CD4-positive, alpha-beta T cell (primary cell): ENCODE data around the gene CHRNB2. TPM values are rescaled to one million over a fixed set of nuclear protein-coding genes. Genes with fewer than 3 reads are reported as not detected.

Experiments used
- ATAC-seq: fragments of 200-7000 bp; cut with Tn5 transposase; one replicate; pipeline ENCODE4 v1.10.0; 2022; ENCODE audit warnings: mild to moderate bottlenecking; ENCODE audit not compliant: poor library complexity
- CTCF ChIA-PET: fragments of 350-600 bp; sonication (Branson Sonifier 250); formaldehyde crosslinking; loops from one replicate; lab custom pipeline; 2021; ENCODE audit warnings: antibody characterized with exemption, inconsistent platforms; lab: Charles Lee
- POLR2A ChIA-PET: fragments of 350-600 bp; sonication (Branson Sonifier 250); formaldehyde crosslinking; loops from one replicate; lab custom pipeline; 2021; ENCODE audit warnings: antibody characterized with exemption, inconsistent platforms; lab: Charles Lee
- DNase-seq, 14 experiments: peaks; one replicate each; pipeline ENCODE4 v3.0.0-alpha.2; 2013 to 2020; ENCODE audit warnings: mixed read lengths in 2 of 14
- H3K27ac ChIP-seq, 2 donors: one replicate each; pipeline versions ENCODE4 v1.5.1 to v1.7.0; 2013; ENCODE audit warnings: low read length in 2 of 2, low read depth in 1 of 2, mild to moderate bottlenecking in 1 of 2
- H3K27me3 ChIP-seq, 2 experiments: 1 replicate in 1 of 2; 2 replicates in 1 of 2; pipeline versions ENCODE4 v1.6.1 to v1.7.0; 2013; ENCODE audit warnings: low read length in 2 of 2, control low read depth in 1 of 2, mild to moderate bottlenecking in 1 of 2, moderate library complexity in 1 of 2; ENCODE audit not compliant: insufficient read depth in 2 of 2, control insufficient read depth in 1 of 2
- H3K36me3 ChIP-seq: one replicate; pipeline ENCODE4 v1.6.1; 2013; ENCODE audit warnings: low read length, control low read depth; ENCODE audit not compliant: insufficient read depth
- H3K4me1 ChIP-seq: one replicate; pipeline ENCODE4 v1.6.1; 2013; ENCODE audit warnings: low read length, control low read depth; ENCODE audit not compliant: insufficient read depth
- H3K4me3 ChIP-seq: one replicate; pipeline ENCODE4 v1.5.1; 2013; ENCODE audit warnings: mild to moderate bottlenecking, low read length, moderate library complexity
- H3K9me3 ChIP-seq, 2 experiments: 1 replicate in 1 of 2; 2 replicates in 1 of 2; pipeline versions ENCODE4 v1.6.1 to v1.7.0; 2013; ENCODE audit warnings: low read length in 2 of 2, mild to moderate bottlenecking in 2 of 2, control low read depth in 1 of 2, moderate library complexity in 1 of 2; ENCODE audit not compliant: control insufficient read depth in 1 of 2, insufficient read depth in 1 of 2
- H3K27ac Mint-ChIP-seq: one replicate; pipeline ENCODE4 v1.8.0; 2020; ENCODE audit warnings: mixed read lengths
- H3K27me3 Mint-ChIP-seq: one replicate; pipeline ENCODE4 v1.8.0; 2021; ENCODE audit warnings: mixed read lengths
- H3K36me3 Mint-ChIP-seq: one replicate; pipeline ENCODE4 v1.8.0; 2021; ENCODE audit warnings: low read depth, mixed read lengths
- H3K4me1 Mint-ChIP-seq: one replicate; pipeline ENCODE4 v1.8.0; 2021; ENCODE audit warnings: low read depth, mixed read lengths
- H3K4me3 Mint-ChIP-seq: one replicate; pipeline ENCODE4 v1.8.0; 2020; ENCODE audit warnings: mild to moderate bottlenecking, mixed read lengths
- H3K9me3 Mint-ChIP-seq: one replicate; pipeline ENCODE4 v1.8.0; 2020; ENCODE audit warnings: mixed read lengths
- intact Hi-C, 2 experiments: fragments of 100-400 bp; cut with DNase I in 1 of 2; cut with micrococcal nuclease in 1 of 2; formaldehyde crosslinking; loops; one replicate each; pipeline versions ENCODE4 v1.15.1 to v1.9.0; 2023 to 2025; cut with DNase I, micrococcal nuclease
- total RNA-seq, 174 experiments: library from RNA in 2 of 174; stranded (reverse) in 2 of 174; gene quantifications; one replicate each; pipeline ENCODE4 v1.2.3 and lab custom pipeline; 2021 to 2026
- TF ChIP-seq, protein P1 (sequence below): fragments of 200-600 bp; IDR thresholded peaks from one replicate; pipeline ENCODE4 v1.8.0; 2022; ENCODE audit warnings: antibody characterized with exemption, mild to moderate bottlenecking

Gene CHRNB2
- total RNA-seq, 2 experiments from 2014 or later, result not detected

DNA sequence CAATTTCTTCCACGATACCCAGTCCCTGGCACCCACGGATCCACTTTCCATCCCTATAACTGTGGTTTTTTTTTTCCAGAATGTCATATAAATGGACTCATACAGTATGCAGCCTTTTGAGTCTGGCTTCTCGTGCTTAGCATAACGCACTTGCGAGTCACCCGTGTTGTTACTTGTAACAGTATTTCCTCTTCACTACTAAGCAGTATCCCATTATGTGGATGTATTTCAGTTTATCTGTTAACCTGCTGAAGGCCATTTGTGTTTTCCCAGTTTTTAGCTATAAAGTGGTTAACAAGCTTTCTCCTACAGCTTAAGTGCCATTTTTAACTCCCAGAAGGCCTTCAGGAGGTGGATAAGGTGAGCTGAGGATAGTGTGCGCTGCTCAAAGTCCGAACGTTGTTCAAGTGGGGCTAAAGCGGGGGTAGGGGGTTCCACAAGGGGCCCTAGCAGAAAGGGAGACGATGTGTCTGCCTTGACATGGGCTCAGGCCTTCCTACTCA is 39.6 kb downstream of the CHRNB2 start:
- Histone ChIP-seq H3K27me3 (no peaks in the 10 kb centered on the region), H3K27ac (peak overlapping the region; percentile 88 to 95), H3K4me1 (peaks cover 59% of the 10 kb centered on the region), H3K36me3 (peaks cover 36% of the 10 kb centered on the region), H3K9me3 (no peaks in the 10 kb centered on the region), H3K4me3 (peak overlapping the region; percentile 88)
- Mint-ChIP-seq H3K36me3 (peaks cover 45% of the 10 kb centered on the region), H3K27me3 (no peaks in the 10 kb centered on the region), H3K4me1 (peaks cover 90% of the 10 kb centered on the region), H3K9me3 (no peaks in the 10 kb centered on the region), H3K27ac (peak overlapping the region; percentile 93), H3K4me3 (peak overlapping the region; percentile 95)
- TF ChIP-seq, protein P1, sequence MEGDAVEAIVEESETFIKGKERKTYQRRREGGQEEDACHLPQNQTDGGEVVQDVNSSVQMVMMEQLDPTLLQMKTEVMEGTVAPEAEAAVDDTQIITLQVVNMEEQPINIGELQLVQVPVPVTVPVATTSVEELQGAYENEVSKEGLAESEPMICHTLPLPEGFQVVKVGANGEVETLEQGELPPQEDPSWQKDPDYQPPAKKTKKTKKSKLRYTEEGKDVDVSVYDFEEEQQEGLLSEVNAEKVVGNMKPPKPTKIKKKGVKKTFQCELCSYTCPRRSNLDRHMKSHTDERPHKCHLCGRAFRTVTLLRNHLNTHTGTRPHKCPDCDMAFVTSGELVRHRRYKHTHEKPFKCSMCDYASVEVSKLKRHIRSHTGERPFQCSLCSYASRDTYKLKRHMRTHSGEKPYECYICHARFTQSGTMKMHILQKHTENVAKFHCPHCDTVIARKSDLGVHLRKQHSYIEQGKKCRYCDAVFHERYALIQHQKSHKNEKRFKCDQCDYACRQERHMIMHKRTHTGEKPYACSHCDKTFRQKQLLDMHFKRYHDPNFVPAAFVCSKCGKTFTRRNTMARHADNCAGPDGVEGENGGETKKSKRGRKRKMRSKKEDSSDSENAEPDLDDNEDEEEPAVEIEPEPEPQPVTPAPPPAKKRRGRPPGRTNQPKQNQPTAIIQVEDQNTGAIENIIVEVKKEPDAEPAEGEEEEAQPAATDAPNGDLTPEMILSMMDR, result no peak
- ChIA-PET POLR2A (interaction anchor here (0.6 to 5.2 kb wide), 9 partner anchors 8 to 387 kb away, joined by 3 to 53 read pairs (median 4); partner anchors contain the start of genes UBAP2L and UBE2Q1), CTCF (interaction anchor here (0.9 kb wide), 1 partner anchor 19 kb away, joined by 3 read pairs; no protein-coding TSS in a partner anchor)
- DNase-seq (peak in 2 of 14 experiments; percentile 16 to 32), ATAC-seq (peak; percentile 2)
- intact Hi-C loops, result loop anchor here in 1 of 2 experiments (5.0 kb wide), 1 partner anchor 585 kb away; no protein-coding TSS in a partner anchor

DNA sequence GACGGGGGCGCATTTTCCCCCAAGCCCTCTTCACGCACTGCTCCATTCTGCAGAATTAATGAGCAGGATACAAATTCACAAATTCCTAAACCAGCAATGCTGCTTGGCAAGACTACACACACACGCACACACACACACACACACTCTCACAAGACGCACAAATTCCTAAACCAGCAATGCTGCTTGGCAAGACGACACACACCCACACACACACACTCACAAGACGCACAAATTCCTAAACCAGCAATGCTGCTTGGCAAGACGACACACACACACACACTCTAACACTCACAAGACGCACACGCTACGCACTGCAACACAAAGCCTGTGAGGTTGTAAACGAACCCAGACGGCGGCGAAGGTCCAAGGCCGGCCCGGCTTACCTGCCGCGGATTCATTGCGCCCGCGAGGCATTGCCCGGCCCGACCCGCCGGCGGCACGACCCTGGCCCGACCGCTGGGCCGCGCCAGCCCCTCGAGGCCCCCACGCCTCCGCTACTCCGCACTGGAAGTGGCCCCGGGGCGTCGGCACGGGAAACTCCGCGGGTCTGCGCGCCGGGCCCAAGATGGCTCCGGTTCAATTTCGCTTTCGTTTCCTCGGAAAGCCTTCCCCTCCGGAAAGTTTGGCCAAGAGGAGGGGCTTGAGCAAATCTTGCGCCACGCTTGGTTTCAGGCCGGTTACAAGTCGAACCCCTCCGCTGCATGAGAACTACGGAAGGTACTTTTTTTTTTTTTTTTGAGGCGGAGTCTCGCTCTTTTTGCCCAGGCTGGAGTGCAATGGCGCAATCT is 40.2 kb downstream of the CHRNB2 start, which contains the start of gene ADAR:
Gene ADAR (minus strand): TSS at position 578 of the 788 bp plus-strand sequence. CDS start 180 bp downstream, at position 398.
- intact Hi-C loops, result loop anchor here (1.0 to 5.0 kb wide), 3 partner anchors 19 to 584 kb away; partner anchors contain the start of gene UBE2Q1 (in 2 of the 2)
- H3K9me3 Mint-ChIP-seq, result no peaks in the 10 kb centered on the region
- H3K36me3 ChIP-seq, result peaks cover 29% of the 10 kb centered on the region
- no peaks in the 10 kb centered on the region for H3K9me3 ChIP-seq
- peak within 1 kb of the TSS; percentile 93 for H3K27ac Mint-ChIP-seq
- POLR2A ChIA-PET, result interaction anchor here (0.6 to 5.2 kb wide), 14 partner anchors 8 to 387 kb away, joined by 3 to 53 read pairs (median 4); partner anchors contain the start of genes PMVK, UBAP2L and UBE2Q1
- DNase-seq, result peak; percentile 75 to 98 (median 88)
- H3K27me3 Mint-ChIP-seq, result no peaks in the 10 kb centered on the region
- H3K27me3 ChIP-seq, result no peaks in the 10 kb centered on the region
- peaks cover 53% of the 10 kb centered on the region for H3K4me1 ChIP-seq
- TF ChIP-seq, protein P1, result no peak
- H3K27ac ChIP-seq, result peak within 1 kb of the TSS; percentile 88 to 95
- peak within 1 kb of the TSS; percentile 95 for H3K4me3 Mint-ChIP-seq
- CTCF ChIA-PET, result interaction anchor here (0.8 to 1.1 kb wide), 3 partner anchors 12 to 148 kb away, joined by 3 read pairs; no protein-coding TSS in a partner anchor
- H3K36me3 Mint-ChIP-seq, result peaks cover 40% of the 10 kb centered on the region
- peak within 1 kb of the TSS; percentile 88 for H3K4me3 ChIP-seq
- peak; percentile 76 for ATAC-seq
- peaks cover 86% of the 10 kb centered on the region for H3K4me1 Mint-ChIP-seq
